ENCODE measurements around the gene CCS.

GRCh38 chr11:66617155-66617834 lies 24.3 kb downstream of the CCS start:
- TF ChIP-seq, protein P1, sequence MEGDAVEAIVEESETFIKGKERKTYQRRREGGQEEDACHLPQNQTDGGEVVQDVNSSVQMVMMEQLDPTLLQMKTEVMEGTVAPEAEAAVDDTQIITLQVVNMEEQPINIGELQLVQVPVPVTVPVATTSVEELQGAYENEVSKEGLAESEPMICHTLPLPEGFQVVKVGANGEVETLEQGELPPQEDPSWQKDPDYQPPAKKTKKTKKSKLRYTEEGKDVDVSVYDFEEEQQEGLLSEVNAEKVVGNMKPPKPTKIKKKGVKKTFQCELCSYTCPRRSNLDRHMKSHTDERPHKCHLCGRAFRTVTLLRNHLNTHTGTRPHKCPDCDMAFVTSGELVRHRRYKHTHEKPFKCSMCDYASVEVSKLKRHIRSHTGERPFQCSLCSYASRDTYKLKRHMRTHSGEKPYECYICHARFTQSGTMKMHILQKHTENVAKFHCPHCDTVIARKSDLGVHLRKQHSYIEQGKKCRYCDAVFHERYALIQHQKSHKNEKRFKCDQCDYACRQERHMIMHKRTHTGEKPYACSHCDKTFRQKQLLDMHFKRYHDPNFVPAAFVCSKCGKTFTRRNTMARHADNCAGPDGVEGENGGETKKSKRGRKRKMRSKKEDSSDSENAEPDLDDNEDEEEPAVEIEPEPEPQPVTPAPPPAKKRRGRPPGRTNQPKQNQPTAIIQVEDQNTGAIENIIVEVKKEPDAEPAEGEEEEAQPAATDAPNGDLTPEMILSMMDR (IDR thresholded peaks at IDR 0.05) = no peak
- TF ChIP-seq POLR2A (IDR thresholded peaks at IDR 0.05) = no peak

Data from esophagus squamous epithelium (tissue), 4 donors.